Liver (tissue), 3 donors: ENCODE measurements around the gene EDNRA.

Experiments used
- EGR1 ChIP-seq, 2 donors: IDR thresholded peaks; 2 replicates each; pipeline ENCODE4 v1.6.1; 2016 to 2018; ENCODE audit warnings: antibody characterized with exemption in 2 of 2, low read depth in 2 of 2
- FOXA2 ChIP-seq: IDR thresholded peaks from 2 replicates; pipeline ENCODE4 v1.6.1; 2016; ENCODE audit warnings: antibody characterized with exemption
- GABPA ChIP-seq, 2 donors: IDR thresholded peaks in 1 of 2; conservative IDR thresholded peaks in 1 of 2; 2 replicates each; pipeline ENCODE4 v1.6.1; 2016; ENCODE audit warnings: antibody characterized with exemption in 2 of 2, mild to moderate bottlenecking in 1 of 2, moderate library complexity in 1 of 2
- HNF4G ChIP-seq: IDR thresholded peaks from 2 replicates; pipeline ENCODE4 v1.6.1; 2016; ENCODE audit warnings: antibody characterized with exemption
- JUND ChIP-seq, 2 donors: IDR thresholded peaks; 2 replicates each; pipeline ENCODE4 v1.6.1; 2016; ENCODE audit warnings: antibody characterized with exemption in 2 of 2
- RAD21 ChIP-seq, 2 donors: IDR thresholded peaks; 2 replicates each; pipeline ENCODE4 v1.6.1; 2016; ENCODE audit warnings: antibody characterized with exemption in 2 of 2, mild to moderate bottlenecking in 2 of 2
- RXRA ChIP-seq, 2 donors: IDR thresholded peaks; 2 replicates each; pipeline ENCODE4 v1.6.1; 2017 to 2018; ENCODE audit warnings: antibody characterized with exemption in 2 of 2, mild to moderate bottlenecking in 1 of 2
- SP1 ChIP-seq: IDR thresholded peaks from 2 replicates; pipeline ENCODE4 v1.6.1; 2018; ENCODE audit warnings: antibody characterized with exemption, mild to moderate bottlenecking
- TAF1 ChIP-seq: conservative IDR thresholded peaks from 2 replicates; pipeline ENCODE4 v1.6.1; 2016; ENCODE audit warnings: antibody characterized with exemption, mild to moderate bottlenecking
- YY1 ChIP-seq: IDR thresholded peaks from 2 replicates; pipeline ENCODE4 v1.6.1; 2016; ENCODE audit warnings: antibody characterized with exemption, mild to moderate bottlenecking
- TF ChIP-seq, protein P1 (sequence below): fragments of 150-350 bp; IDR thresholded peaks from 2 replicates; pipeline ENCODE4 v1.5.1; 2017; ENCODE audit warnings: improper control_type of control experiment, low read depth, low read length; ENCODE audit not compliant: missing input control
- TF ChIP-seq, protein P2 (sequence below): IDR thresholded peaks from 2 replicates; pipeline ENCODE4 v1.6.1; 2016; ENCODE audit warnings: antibody characterized with exemption
- TF ChIP-seq, protein P3 (sequence below): IDR thresholded peaks from 2 replicates; pipeline ENCODE4 v1.6.1; 2016; ENCODE audit warnings: antibody characterized with exemption
- TF ChIP-seq, protein P4 (sequence below): IDR thresholded peaks from 2 replicates; pipeline ENCODE4 v1.6.1; 2016; ENCODE audit warnings: antibody characterized with exemption, mild to moderate bottlenecking
- donor health status: healthy.
- donor health status: healthy.

DNA sequence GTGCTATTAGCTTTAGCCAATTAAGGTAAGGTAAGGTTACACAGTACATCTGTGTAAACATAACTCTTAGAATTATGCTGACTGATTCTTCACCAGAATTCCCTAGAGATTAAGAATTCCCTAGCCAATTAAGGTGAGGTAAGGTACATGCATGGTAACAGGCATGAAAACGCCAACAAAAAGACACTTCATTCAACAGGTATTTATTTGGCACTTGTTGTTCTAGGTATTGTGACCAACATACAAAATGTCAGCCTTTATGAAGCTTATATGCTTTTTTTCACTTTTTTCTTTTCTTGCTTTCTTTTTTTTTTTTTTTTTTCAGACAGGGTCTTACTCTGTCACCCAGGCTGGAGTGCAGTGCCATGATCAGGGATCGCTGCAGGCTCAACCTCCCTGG lies 47.2 kb downstream of the EDNRA start:
- TF ChIP-seq, protein P1, sequence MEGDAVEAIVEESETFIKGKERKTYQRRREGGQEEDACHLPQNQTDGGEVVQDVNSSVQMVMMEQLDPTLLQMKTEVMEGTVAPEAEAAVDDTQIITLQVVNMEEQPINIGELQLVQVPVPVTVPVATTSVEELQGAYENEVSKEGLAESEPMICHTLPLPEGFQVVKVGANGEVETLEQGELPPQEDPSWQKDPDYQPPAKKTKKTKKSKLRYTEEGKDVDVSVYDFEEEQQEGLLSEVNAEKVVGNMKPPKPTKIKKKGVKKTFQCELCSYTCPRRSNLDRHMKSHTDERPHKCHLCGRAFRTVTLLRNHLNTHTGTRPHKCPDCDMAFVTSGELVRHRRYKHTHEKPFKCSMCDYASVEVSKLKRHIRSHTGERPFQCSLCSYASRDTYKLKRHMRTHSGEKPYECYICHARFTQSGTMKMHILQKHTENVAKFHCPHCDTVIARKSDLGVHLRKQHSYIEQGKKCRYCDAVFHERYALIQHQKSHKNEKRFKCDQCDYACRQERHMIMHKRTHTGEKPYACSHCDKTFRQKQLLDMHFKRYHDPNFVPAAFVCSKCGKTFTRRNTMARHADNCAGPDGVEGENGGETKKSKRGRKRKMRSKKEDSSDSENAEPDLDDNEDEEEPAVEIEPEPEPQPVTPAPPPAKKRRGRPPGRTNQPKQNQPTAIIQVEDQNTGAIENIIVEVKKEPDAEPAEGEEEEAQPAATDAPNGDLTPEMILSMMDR, result no peak
- no peak for TF ChIP-seq RAD21 (IDR thresholded peaks at IDR 0.05)
- TF ChIP-seq HNF4G, result no peak
- no peak for TF ChIP-seq JUND (IDR thresholded peaks at IDR 0.05)
- TF ChIP-seq TAF1, result no peak
- no peak for TF ChIP-seq EGR1 (IDR thresholded peaks at IDR 0.05; ENCODE audit: low read depth in 2 of 2)
- no peak for TF ChIP-seq YY1
- TF ChIP-seq RXRA (IDR thresholded peaks at IDR 0.05), result no peak
- TF ChIP-seq, protein P2, sequence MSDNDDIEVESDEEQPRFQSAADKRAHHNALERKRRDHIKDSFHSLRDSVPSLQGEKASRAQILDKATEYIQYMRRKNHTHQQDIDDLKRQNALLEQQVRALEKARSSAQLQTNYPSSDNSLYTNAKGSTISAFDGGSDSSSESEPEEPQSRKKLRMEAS, result no peak
- TF ChIP-seq, protein P3, sequence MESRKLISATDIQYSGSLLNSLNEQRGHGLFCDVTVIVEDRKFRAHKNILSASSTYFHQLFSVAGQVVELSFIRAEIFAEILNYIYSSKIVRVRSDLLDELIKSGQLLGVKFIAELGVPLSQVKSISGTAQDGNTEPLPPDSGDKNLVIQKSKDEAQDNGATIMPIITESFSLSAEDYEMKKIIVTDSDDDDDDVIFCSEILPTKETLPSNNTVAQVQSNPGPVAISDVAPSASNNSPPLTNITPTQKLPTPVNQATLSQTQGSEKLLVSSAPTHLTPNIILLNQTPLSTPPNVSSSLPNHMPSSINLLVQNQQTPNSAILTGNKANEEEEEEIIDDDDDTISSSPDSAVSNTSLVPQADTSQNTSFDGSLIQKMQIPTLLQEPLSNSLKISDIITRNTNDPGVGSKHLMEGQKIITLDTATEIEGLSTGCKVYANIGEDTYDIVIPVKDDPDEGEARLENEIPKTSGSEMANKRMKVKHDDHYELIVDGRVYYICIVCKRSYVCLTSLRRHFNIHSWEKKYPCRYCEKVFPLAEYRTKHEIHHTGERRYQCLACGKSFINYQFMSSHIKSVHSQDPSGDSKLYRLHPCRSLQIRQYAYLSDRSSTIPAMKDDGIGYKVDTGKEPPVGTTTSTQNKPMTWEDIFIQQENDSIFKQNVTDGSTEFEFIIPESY, result no peak
- no peak for TF ChIP-seq SP1
- no peak for TF ChIP-seq GABPA (IDR thresholded peaks at IDR 0.05 in 1 of 2, conservative IDR thresholded peaks at IDR 0.05 in 1 of 2)
- no peak for TF ChIP-seq FOXA2
- TF ChIP-seq, protein P4, sequence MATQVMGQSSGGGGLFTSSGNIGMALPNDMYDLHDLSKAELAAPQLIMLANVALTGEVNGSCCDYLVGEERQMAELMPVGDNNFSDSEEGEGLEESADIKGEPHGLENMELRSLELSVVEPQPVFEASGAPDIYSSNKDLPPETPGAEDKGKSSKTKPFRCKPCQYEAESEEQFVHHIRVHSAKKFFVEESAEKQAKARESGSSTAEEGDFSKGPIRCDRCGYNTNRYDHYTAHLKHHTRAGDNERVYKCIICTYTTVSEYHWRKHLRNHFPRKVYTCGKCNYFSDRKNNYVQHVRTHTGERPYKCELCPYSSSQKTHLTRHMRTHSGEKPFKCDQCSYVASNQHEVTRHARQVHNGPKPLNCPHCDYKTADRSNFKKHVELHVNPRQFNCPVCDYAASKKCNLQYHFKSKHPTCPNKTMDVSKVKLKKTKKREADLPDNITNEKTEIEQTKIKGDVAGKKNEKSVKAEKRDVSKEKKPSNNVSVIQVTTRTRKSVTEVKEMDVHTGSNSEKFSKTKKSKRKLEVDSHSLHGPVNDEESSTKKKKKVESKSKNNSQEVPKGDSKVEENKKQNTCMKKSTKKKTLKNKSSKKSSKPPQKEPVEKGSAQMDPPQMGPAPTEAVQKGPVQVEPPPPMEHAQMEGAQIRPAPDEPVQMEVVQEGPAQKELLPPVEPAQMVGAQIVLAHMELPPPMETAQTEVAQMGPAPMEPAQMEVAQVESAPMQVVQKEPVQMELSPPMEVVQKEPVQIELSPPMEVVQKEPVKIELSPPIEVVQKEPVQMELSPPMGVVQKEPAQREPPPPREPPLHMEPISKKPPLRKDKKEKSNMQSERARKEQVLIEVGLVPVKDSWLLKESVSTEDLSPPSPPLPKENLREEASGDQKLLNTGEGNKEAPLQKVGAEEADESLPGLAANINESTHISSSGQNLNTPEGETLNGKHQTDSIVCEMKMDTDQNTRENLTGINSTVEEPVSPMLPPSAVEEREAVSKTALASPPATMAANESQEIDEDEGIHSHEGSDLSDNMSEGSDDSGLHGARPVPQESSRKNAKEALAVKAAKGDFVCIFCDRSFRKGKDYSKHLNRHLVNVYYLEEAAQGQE, result no peak
